K562 (cell line): ENCODE results near the gene LGSN.

Experiments used
- CTCF ChIP-seq, 3 experiments: IDR thresholded peaks in 2 of 3; conservative IDR thresholded peaks in 1 of 3; 2 replicates each; pipeline ENCODE4 v1.5.1; 2011 to 2012; ENCODE audit warnings: low read length in 3 of 3, mild to moderate bottlenecking in 3 of 3, control low read depth in 2 of 3, improper control_type of control experiment in 1 of 3, inconsistent platforms in 1 of 3, low read depth in 1 of 3, mixed read lengths in 1 of 3, moderate library complexity in 1 of 3; ENCODE audit not compliant: insufficient read depth in 2 of 3
- FUS ChIP-seq: fragments of 200-400 bp; formaldehyde crosslinking; optimal IDR thresholded peaks from 2 replicates; pipeline ENCODE3; 2017; ENCODE audit warnings: low read depth, low read length
- NR3C1 ChIP-seq: sonication (generic); formaldehyde crosslinking; IDR thresholded peaks from 2 replicates; pipeline ENCODE4 v1.8.1; 2022; ENCODE audit warnings: missing genetic modification reagents

- TF ChIP-seq CTCF (IDR thresholded peaks at IDR 0.05 in 2 of 3, conservative IDR thresholded peaks at IDR 0.05 in 1 of 3; ENCODE audit: insufficient read depth in 2 of 3, low read depth in 1 of 3, low read length in 3 of 3) (no peak), NR3C1 (CRISPR knock-in tag) (no peak), FUS (no peak)
Observed at GRCh38 chr6:63245420-63245819, 74.4 kb downstream of the LGSN start.
